HCT116 (cell line): Measurements from ENCODE around the gene ABHD18. TPM values are rescaled to one million over a fixed set of nuclear protein-coding genes. Genes with fewer than 3 reads are reported as not detected.
"Not testable (repeated sequence)": the region's sequence is repeated elsewhere in the genome, so short reads cannot be mapped to it uniquely, and the experiment has no call there.

Experiments used
- ATAC-seq: fragments of 200-7000 bp; cut with Tn5 transposase; 2 replicates; pipeline ENCODE4 v1.9.1; 2020; ENCODE audit warnings: mild to moderate bottlenecking, moderate library complexity
- BruUV-seq: library from RNA; stranded (reverse); fragments of 400-500 nt; replicated peaks from 2 replicates; lab custom pipeline; 2021; lab: Mats Ljungman, UMichigan
- CTCF ChIA-PET: fragments of 300-600 bp; sonication (Branson Sonifier 250); formaldehyde crosslinking; loops from one replicate; lab custom pipeline; 2021; ENCODE audit warnings: antibody characterized with exemption; lab: Charles Lee
- POLR2A ChIA-PET: fragments of 300-600, 350-600 bp; sonication (Branson Sonifier 250); formaldehyde crosslinking; loops from one replicate; lab custom pipeline; 2021; ENCODE audit warnings: antibody characterized with exemption; lab: Charles Lee
- RAD21 ChIA-PET, 2 experiments: fragments of 300-600 bp; sonication (Branson Sonifier 250); formaldehyde crosslinking; loops; one replicate each; lab custom pipeline; 2023; ENCODE audit warnings: low total read pairs in 2 of 2; ENCODE audit not compliant: uncharacterized antibody in 2 of 2, unreplicated experiment in 2 of 2, low non-redundant PET in 1 of 2; lab: Charles Lee
- DNase-seq: peaks from one replicate; pipeline ENCODE4 v3.0.0-alpha.2; 2010; ENCODE audit warnings: low read depth, low spot score
- H2AFZ ChIP-seq: fragments of 200-600 bp; shearing (Covaris generic), sonication (generic); 2 replicates; pipeline ENCODE4 v1.6.1; 2017; ENCODE audit warnings: low read depth, mixed run types, mixed read lengths, antibody characterized with exemption, low read length; ENCODE audit not compliant: poor library complexity, severe bottlenecking
- H3K27ac ChIP-seq: 2 replicates; pipeline ENCODE4 v1.5.1; 2012; ENCODE audit warnings: low read depth, low read length
- H3K27me3 ChIP-seq: fragments of 200-600 bp; sonication (generic); 2 replicates; pipeline ENCODE4 v1.6.1; 2016; ENCODE audit warnings: mixed run types, low read length, mixed read lengths; ENCODE audit not compliant: insufficient read depth
- H3K36me3 ChIP-seq, 2 experiments: fragments of 200-500 bp in 1 of 2; fragments of 200-600 bp in 1 of 2; sonication (Bioruptor generic) in 1 of 2; sonication (generic) in 1 of 2; 2 replicates each; pipeline versions ENCODE4 v1.5.1 to v1.6.1; 2014 to 2016; ENCODE audit warnings: low read length in 2 of 2, inconsistent platforms in 1 of 2, mixed read lengths in 1 of 2, mixed run types in 1 of 2; ENCODE audit not compliant: insufficient read depth in 2 of 2, control insufficient read depth in 1 of 2
- H3K4me1 ChIP-seq, 2 experiments: fragments of 200-600 bp in 1 of 2; sonication (generic) in 1 of 2; 2 replicates each; pipeline versions ENCODE4 v1.5.1 to v1.6.1; 2012 to 2017; ENCODE audit warnings: low read length in 2 of 2, inconsistent platforms in 1 of 2, mild to moderate bottlenecking in 1 of 2, mixed read lengths in 1 of 2, mixed run types in 1 of 2, moderate library complexity in 1 of 2; ENCODE audit not compliant: insufficient read depth in 2 of 2, control insufficient read depth in 1 of 2
- H3K4me2 ChIP-seq: fragments of 200-600 bp; sonication (generic); 2 replicates; pipeline ENCODE4 v1.6.1; 2017; ENCODE audit warnings: mixed run types, low read length, mixed read lengths
- H3K4me3 ChIP-seq, 2 experiments: fragments of 200-600 bp in 1 of 2; sonication (generic) in 1 of 2; replicated peaks in 1 of 2; 2 replicates each; pipeline ENCODE4 v1.5.1; 2011 to 2016; ENCODE audit warnings: low read length in 2 of 2, control low read depth in 1 of 2, low read depth in 1 of 2, mild to moderate bottlenecking in 1 of 2, mixed read lengths in 1 of 2, mixed run types in 1 of 2
- H3K79me2 ChIP-seq: fragments of 200-600 bp; sonication (generic); 2 replicates; pipeline ENCODE4 v1.6.1; 2017; ENCODE audit warnings: mild to moderate bottlenecking, mixed run types, low read length, moderate library complexity, mixed read lengths; ENCODE audit not compliant: insufficient read depth
- H3K9ac ChIP-seq: fragments of 200-600 bp; sonication (generic); 2 replicates; pipeline ENCODE4 v1.6.1; 2016; ENCODE audit warnings: low read length, mixed read lengths
- H3K9me2 ChIP-seq: fragments of 200-600 bp; sonication (generic), shearing (Covaris generic); 2 replicates; pipeline ENCODE4 v1.6.1; 2017; ENCODE audit warnings: mixed run types, mild to moderate bottlenecking, moderate library complexity; ENCODE audit not compliant: insufficient read depth
- H3K9me3 ChIP-seq, 2 experiments: fragments of 200-500 bp in 1 of 2; fragments of 200-600 bp in 1 of 2; sonication (Bioruptor generic) in 1 of 2; sonication (generic) in 1 of 2; 2 replicates each; pipeline ENCODE4 v1.6.1; 2014 to 2017; ENCODE audit warnings: low read length in 2 of 2, mixed read lengths in 2 of 2, inconsistent platforms in 1 of 2, low read depth in 1 of 2, mild to moderate bottlenecking in 1 of 2, mixed run types in 1 of 2, moderate library complexity in 1 of 2; ENCODE audit not compliant: control insufficient read depth in 1 of 2, insufficient read depth in 1 of 2
- H4K20me1 ChIP-seq: fragments of 200-600 bp; sonication (generic), shearing (Covaris generic); 2 replicates; pipeline ENCODE4 v1.6.1; 2017; ENCODE audit warnings: mixed run types, mild to moderate bottlenecking, moderate library complexity; ENCODE audit not compliant: insufficient read depth
- EZH2phosphoT487 ChIP-seq: fragments of 200-600 bp; IDR thresholded peaks from 2 replicates; pipeline ENCODE4 v1.6.1; 2018; ENCODE audit warnings: antibody characterized with exemption, borderline replicate concordance
- JUND ChIP-seq: IDR thresholded peaks from 2 replicates; pipeline ENCODE4 v1.6.1; 2012
- MAX ChIP-seq: IDR thresholded peaks from 2 replicates; pipeline ENCODE4 v1.6.1; 2012
- POLR2A ChIP-seq: IDR thresholded peaks from 2 replicates; pipeline ENCODE4 v1.7.0; 2011; ENCODE audit warnings: borderline replicate concordance; ENCODE audit not compliant: insufficient read depth, insufficient read length; ENCODE audit errors: extremely low read depth
- SIN3A ChIP-seq: IDR thresholded peaks from 2 replicates; pipeline ENCODE4 v1.6.1; 2012; ENCODE audit warnings: low read depth
- YY1 ChIP-seq: IDR thresholded peaks from 2 replicates; pipeline ENCODE4 v1.6.1; 2011; ENCODE audit warnings: low read length, low read depth, moderate library complexity, mild to moderate bottlenecking; ENCODE audit not compliant: insufficient replicate concordance; ENCODE audit errors: extremely low read depth
- intact Hi-C: fragments of 100-400 bp; cut with micrococcal nuclease; formaldehyde crosslinking; loops from 2 replicates; pipeline ENCODE4 v1.10.0; 2022
- total RNA-seq: library from RNA; stranded (reverse); gene quantifications from one replicate; pipeline ENCODE4 v1.2.1, GENCODE V29; 2021; ENCODE audit not compliant: unreplicated experiment

The ABHD18 gene
- total RNA-seq, 1 experiment from 2014 or later = 9.7 TPM

GRCh38 chr4:128039568-128039967 lies 74.4 kb downstream of the ABHD18 start:
- Histone ChIP-seq H3K9ac (no peak overlapping the region), H4K20me1 (no peaks in the 10 kb centered on the region), H3K9me3 (no peaks in the 10 kb centered on the region), H2AFZ (no peak overlapping the region), H3K79me2 (no peaks in the 10 kb centered on the region), H3K4me3 (no peak overlapping the region), H3K4me2 (no peak overlapping the region)
- intact Hi-C loops = no loop called here
- ChIA-PET CTCF (no interaction called here), RAD21 (no interaction called here)
- BruUV-seq = no TSS peak
- TF ChIP-seq SIN3A (no peak), POLR2A (no peak), JUND (no peak), YY1 (no peak), EZH2phosphoT487 (no peak), MAX (no peak)
- TF ChIP-seq, all 23 proteins: peak for 0
- H3K9me2 ChIP-seq = no peaks in the 10 kb centered on the region
- no peaks in the 10 kb centered on the region for H3K4me1 ChIP-seq
- no peak for ATAC-seq
- no peak for DNase-seq
- H3K27me3 ChIP-seq = no peaks in the 10 kb centered on the region
- POLR2A ChIA-PET = no interaction called here
- H3K36me3 ChIP-seq = no peaks in the 10 kb centered on the region
- H3K27ac ChIP-seq = no peak overlapping the region

GRCh38 chr4:128047019-128047418 lies 81.8 kb downstream of the ABHD18 start:
- BruUV-seq, RAD21 ChIA-PET, H3K9me3 ChIP-seq, POLR2A ChIA-PET, ATAC-seq, H3K9me2 ChIP-seq, H2AFZ ChIP-seq, H3K27me3 ChIP-seq, CTCF ChIA-PET, H3K79me2 ChIP-seq, H3K27ac ChIP-seq, H3K4me2 ChIP-seq, H3K4me1 ChIP-seq, DNase-seq, H4K20me1 ChIP-seq, intact Hi-C loops, H3K36me3 ChIP-seq, H3K9ac ChIP-seq, H3K4me3 ChIP-seq: not testable (repeated sequence)

GRCh38 chr4:128047514-128047913 lies 82.3 kb downstream of the ABHD18 start:
- H3K79me2 ChIP-seq, RAD21 ChIA-PET, BruUV-seq, CTCF ChIA-PET, H3K4me1 ChIP-seq, H3K27ac ChIP-seq, H3K27me3 ChIP-seq, H3K4me3 ChIP-seq, H2AFZ ChIP-seq, DNase-seq, H3K9me2 ChIP-seq, H3K36me3 ChIP-seq, H3K9me3 ChIP-seq, intact Hi-C loops, H4K20me1 ChIP-seq, ATAC-seq, H3K4me2 ChIP-seq, POLR2A ChIA-PET, H3K9ac ChIP-seq: not testable (repeated sequence)
